ENCODE results near the gene PLCB4.

Gene PLCB4

DNA sequence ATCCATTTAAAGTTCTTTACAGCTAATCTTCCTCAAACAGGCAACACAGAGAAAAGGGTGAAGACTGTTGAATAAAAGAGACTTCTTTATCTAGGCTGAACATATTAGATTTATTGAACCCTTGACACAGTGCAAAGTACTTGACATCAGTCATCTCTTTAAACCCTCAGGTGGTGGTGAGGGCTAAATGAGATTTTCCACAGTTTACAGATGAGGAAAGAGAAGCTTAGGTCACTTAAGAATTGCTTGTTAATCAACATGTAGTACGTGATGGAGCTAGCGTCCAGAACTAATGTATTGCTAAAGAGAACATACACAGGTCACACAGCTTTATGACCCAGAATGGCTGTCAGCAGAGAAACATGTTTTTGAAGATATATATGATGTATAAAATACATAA, 252.1 kb downstream of the PLCB4 start:
- DNase-seq (ENCODE audit: low read depth in 2 of 2) = no peak

GRCh38 chr20:9322661-9323060, 253.8 kb downstream of the PLCB4 start:
- DNase-seq (ENCODE audit: low read depth in 2 of 2) = no peak

DNA sequence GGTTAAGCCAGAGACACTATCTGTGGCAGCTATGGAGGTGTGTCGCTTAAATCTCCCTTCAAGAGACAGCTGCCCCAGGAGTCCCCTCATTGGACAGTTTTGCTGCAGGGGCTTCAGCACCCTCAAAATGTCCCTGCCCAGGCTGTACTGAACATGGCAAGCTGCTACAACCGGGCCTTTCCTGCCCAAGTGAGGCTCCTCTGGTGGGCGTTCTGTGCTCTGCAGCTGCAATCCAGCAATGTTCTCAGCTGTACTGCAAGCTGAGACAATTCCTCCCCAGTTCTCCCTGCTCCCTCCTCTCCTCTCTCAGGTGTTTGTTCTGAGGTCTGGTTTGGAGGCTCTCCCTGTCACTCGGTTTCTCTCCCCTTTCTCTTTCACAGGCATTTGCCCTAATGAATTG, 254.7 kb downstream of the PLCB4 start:
- no peak for DNase-seq (ENCODE audit: low read depth in 2 of 2)

DNA sequence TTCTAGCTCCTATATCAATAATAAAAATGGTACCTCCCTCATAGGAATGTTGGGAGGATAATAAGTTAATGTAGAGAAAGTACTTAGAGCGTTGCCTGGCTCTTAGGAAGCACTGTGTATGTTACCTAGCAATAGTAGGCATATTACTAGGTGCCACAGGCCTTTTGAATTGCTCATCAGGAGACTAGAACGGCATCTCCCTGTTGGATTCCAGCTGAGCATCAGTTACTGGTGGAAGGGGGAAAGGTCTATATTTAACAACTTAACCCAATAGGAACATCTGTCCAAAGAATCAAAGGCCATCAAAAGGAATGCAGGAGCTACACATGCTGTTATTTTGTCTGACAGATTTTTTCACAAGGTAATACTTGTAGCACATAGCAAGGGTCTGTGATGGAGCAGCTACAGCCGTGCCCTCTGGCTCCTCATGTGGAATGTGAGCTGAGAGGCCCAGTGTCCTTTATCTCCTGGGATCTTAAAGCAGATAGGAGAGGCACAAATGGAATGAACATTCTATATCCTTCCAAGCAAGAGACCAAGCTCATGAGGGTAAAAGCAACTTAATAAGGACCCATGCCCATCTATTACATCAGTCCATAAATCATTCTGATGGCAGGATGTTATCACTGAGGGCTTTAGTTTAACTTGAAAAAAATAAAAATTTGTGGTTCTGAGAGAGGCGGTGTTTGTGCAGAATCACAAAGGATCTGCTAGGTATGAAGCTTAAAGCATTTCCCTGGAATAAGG, 260.6 kb downstream of the PLCB4 start:
- DNase-seq (ENCODE audit: low read depth in 2 of 2) = no peak

DNA sequence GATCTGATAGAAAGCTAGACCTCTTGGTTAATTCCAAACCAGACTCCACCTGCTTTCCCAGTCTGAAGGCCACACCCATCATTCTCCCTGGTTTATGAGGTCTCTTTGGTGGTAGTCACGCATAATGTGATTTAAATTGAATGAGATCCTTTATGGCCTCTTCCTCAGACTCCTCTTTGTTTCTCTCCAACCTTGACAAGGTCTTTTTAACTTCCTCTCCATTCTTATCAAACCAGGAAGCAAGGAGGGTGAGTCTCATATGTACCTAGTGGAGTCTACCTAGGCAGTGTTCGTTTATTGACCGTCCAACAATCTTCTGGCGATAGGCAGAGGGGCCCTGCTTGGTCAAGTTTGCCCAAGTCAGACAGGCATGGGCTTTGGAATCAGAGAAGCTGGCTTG, 261.3 kb downstream of the PLCB4 start:
- DNase-seq (ENCODE audit: low read depth in 2 of 2) = no peak

DNA sequence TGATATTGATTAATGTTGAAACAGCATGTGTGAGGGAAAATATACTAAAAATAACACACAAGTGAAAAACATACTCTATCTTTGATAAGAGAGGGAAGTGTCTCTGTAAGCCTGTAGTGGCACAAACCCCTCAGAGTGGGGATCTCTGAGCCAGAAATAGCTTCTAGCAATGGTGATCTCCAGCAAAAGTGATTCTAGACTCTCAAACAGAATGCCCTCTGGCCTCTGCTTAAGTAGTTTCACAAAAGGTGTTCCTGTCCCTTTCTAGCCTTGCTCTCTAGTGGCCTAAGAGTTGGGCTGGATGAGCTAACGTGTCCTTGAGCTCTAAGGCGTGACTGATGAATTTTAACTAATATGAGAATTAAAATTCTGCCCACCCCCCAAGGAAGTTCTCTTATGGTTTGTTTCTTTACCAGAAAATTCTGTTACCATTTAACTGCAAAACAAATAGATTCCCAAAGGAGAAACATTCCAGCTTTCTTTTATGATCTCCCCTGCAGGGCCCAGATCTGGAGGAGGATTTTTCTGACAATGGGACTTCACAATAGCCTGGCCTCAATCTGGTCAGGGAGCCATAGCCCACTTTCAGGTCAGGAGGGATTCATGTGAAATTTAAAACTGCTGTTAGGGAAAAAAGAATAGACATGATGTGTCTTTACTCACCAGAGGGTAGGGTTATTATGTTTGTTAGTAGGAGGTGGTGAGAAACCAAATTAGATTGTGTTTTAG, 263.0 kb downstream of the PLCB4 start:
- DNase-seq (ENCODE audit: low read depth in 2 of 2) = no peak

DNA sequence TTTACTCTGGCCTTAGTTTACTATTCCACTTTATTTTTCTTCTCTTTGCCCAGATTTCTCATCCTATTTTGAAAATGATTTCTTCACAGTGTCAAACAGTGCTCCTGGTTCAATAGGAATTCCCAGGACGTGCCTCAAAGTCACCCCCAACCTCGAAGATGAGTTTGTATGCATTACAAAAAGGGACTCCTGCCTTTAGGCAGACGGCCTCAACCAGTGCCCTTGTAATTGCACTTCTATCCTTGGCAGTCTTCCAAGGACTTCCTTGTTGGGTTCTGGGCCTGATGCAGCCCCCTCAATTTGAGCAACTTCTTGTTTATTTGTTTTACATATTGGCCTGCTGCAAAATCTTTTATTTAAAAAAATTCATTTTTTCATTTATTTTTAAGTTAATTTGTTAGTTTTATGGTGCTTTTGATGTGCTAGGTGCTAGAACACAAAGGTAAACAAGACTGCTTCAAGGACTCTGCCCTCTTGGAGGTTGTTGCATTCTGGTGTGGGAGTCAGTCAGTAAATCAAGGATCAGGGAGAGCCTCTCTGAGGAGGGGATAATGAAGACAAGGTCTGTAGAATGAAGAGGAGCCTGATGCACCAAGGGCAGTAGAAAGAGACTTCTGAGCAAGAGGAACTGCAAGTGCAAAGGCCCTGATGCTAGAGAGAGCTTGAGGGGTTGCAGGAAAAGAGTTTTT, 264.0 kb downstream of the PLCB4 start:
- no peak for DNase-seq (ENCODE audit: low read depth in 2 of 2)

DNA sequence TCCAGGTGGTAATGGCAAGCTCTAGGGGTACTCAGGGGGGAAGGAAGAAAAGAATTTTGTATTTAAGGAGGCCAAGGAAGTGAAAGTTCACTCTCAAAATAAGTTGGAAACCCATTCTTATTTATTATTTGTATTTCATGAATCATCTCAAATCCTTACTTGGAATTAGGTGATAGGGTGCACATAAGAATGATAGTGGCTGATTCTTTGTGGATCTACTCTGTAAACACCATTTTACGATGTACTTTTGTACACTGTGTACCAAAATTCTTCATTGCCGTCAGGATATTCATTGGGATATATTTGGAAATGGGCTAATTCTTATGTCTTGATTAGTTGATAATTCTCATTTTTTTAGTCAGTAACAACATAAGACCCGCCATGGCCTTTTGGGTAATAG, 266.0 kb downstream of the PLCB4 start:
- no peak for DNase-seq (ENCODE audit: low read depth in 2 of 2)

GRCh38 chr20:9338101-9338500, 269.2 kb downstream of the PLCB4 start:
- no peak for DNase-seq (ENCODE audit: low read depth in 2 of 2)

DNA sequence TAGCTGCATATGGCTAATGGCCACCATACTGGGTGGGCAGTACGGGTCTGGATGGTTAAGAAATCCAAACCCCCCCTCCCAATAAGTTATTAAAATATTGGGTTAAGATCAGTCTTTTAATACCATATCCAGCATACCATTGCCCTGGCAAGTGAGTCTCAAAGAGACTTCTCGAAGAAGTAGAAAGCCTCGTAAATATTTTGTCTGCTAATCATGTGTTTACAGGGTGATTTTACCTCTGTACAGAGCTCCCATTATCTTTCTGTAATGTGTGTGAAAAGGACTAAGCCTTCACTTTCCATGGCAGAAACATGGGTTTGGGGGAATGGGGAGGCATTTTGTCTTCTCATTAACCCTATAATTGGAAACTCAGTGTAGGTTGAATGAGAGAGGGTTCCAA, 270.8 kb downstream of the PLCB4 start:
- no peak for DNase-seq (ENCODE audit: low read depth in 2 of 2)

- no peak for DNase-seq (ENCODE audit: low read depth in 2 of 2)
These were observed 273.8 kb downstream of the PLCB4 start for GRCh38 chr20:9342651-9343050.

- DNase-seq (ENCODE audit: low read depth in 2 of 2) = no peak
These were observed 275.4 kb downstream of the PLCB4 start for GRCh38 chr20:9344083-9344920.

GRCh38 chr20:9348316-9348715, 279.4 kb downstream of the PLCB4 start:
- no peak for DNase-seq (ENCODE audit: low read depth in 2 of 2)

DNA sequence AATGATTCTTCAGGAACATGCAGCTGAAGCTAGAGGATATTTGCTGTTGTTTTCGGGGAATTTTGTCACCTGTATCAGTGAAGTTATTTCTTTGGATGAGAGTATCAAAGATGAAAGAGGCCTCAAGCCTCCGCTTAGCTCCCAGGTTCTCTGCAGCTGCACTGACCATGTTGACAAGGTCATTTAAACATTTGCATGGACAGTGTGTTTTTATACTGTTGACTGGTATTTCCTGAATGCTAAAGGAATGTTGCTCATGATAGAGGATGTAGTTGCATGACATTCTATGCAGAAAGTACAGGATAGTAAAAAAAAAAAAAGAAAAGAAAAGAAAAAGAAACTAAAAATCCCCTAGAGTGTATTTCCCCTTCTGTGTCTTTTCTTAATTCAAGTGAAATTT, 279.9 kb downstream of the PLCB4 start:
- DNase-seq (ENCODE audit: low read depth in 2 of 2) = no peak

GRCh38 chr20:9349249-9349648, 280.4 kb downstream of the PLCB4 start:
- DNase-seq (ENCODE audit: low read depth in 2 of 2) = no peak

DNA sequence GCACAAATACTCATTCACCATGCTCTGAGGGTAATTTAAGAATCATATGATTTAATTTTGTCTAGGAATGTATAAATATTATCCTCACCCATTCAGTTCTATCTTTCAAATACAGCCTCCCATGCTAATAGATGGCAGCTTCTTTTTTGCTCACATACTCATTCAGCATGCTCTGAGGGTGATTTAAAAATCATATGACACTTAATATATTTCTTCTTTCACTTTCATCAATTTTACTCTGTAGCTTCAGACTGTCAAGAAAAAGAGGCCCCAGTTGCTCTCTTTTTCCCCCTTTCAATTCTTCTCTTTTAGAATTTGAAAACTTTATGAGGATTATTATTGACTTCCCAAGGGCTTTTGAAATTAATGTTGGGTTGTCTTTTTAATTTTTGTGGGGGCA, 283.9 kb downstream of the PLCB4 start:
- no peak for DNase-seq (ENCODE audit: low read depth in 2 of 2)

DNA sequence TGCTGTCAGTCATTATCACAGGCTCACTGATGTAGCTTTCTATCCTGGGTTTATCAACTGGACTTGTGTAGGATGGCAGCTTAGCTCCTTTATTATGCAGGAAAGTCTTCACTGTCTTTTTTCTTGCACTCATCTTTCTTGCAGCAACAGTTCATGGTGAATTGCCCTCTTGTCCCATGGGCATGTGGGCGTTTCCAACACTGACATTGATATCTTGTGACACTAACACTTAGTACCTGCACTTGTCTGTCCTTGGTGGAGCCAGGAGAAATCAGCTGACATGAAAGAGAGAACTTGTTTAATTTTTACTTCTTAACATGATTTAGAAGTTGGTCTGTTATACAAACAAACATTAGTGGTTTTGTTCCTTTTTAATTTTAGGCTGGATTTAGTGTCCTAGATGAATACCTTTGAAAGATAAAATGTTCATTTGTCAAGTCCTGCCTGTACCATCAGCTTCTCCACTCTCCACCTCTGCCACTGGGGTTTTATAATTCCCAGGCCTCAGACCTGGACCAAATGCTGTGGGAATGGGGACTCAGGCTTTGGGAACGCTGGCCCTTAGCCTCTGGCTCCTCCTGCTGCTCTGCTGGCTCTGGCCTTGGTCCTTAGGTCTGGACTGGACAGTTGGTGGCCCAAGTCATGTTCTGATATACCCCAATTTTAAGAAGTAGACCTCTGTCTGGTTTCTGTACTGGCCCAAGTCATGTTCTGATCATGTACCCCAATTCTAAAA, 284.5 kb downstream of the PLCB4 start:
- DNase-seq (ENCODE audit: low read depth in 2 of 2) = no peak

GRCh38 chr20:9353916-9354276, 285.0 kb downstream of the PLCB4 start:
- DNase-seq (ENCODE audit: low read depth in 2 of 2) = no peak

GRCh38 chr20:9354579-9354978, 285.7 kb downstream of the PLCB4 start:
- no peak for DNase-seq (ENCODE audit: low read depth in 2 of 2)

DNA sequence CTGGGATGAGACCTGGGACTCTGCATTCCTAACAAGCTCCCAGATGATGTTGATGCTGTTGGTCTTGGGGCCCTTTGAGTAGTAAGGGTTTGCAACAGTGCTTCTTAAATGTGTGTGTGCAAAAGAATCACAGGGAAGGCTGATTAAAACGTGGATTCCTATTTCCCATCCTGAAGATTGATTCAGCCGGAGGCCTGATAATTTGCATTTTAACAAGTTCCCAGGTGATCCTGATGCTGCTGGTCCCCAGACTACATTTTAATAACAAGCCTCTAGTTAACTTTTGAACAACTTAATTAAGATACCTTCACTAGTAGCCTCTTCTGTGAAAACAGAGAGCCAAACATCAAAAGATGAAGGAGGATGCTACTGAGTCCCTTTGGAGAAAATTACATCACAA, 289.1 kb downstream of the PLCB4 start:
- no peak for DNase-seq (ENCODE audit: low read depth in 2 of 2)

DNA sequence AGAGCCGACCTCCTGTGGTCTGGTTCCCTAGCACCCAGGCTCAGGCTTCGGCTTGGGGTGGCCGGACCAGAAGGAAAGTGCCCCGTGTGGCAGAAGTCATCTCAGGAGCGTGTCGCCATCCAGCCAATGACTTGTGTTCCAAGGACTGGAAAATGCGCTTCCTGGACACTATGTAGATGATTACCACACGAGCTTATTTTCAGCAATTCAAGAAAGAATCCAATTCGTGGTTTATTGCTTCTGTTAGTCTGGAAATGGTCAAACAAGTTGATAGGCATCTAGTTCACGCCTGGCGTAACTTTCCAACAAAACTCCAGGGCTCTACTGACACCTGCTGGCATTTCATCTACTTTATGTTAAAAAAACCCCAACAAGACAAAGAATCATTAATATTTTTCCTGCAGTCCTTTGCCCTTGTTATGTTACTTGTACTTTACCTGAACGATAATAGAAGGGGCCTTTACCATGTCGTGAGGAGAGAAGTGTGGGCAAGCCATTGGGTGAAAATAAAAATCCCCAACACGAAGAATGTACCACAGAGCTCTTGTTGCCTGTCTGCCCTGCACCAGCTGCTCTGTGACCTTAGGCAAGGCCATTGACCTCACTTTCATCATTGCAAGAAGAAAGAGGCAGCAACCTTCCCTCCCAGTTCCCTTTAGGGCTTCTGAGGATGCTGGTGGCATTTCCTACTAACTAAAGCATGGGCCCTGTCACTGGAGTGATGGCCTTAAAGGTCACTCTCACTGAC, 290.8 kb downstream of the PLCB4 start:
- no peak for DNase-seq (ENCODE audit: low read depth in 2 of 2)

Data from stimulated activated CD4-positive, alpha-beta T cell treated with anti-CD3 and anti-CD28 coated beads, Interleukin-1b, Interleukin-23, amount 100 ng/mL, for 4 hours (primary cell).